ENCODE results near the gene CCDC85C.

DNA sequence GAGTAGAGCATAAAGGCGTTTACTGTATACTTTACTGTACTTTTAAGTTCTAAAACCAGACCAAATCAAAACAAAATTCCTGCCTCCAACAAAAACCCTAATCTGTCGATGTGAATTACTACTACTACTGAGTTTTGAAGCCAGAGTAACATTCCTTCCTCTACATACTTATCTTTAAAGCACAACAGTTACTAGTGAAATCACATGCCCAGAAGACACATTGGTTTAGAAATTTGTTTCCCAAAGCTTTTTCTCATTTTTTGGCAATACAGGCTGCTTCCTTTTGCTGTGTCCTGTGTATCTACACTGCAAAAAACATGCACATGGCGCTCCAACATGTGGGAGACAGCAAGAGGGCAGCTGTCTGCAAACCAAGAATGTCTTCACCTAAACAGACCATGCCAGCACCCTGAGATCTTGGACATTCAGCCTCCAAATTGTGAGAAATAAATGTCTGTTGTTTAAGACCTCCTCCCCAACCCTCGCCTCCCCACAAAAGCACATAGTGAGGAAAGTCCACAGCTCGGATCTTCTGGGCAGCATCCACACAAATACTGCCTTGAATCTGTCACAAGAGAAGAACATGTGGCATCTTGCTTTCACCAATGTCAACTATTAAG, 144.4 kb downstream of the CCDC85C start:
- TF ChIP-seq, protein P1, sequence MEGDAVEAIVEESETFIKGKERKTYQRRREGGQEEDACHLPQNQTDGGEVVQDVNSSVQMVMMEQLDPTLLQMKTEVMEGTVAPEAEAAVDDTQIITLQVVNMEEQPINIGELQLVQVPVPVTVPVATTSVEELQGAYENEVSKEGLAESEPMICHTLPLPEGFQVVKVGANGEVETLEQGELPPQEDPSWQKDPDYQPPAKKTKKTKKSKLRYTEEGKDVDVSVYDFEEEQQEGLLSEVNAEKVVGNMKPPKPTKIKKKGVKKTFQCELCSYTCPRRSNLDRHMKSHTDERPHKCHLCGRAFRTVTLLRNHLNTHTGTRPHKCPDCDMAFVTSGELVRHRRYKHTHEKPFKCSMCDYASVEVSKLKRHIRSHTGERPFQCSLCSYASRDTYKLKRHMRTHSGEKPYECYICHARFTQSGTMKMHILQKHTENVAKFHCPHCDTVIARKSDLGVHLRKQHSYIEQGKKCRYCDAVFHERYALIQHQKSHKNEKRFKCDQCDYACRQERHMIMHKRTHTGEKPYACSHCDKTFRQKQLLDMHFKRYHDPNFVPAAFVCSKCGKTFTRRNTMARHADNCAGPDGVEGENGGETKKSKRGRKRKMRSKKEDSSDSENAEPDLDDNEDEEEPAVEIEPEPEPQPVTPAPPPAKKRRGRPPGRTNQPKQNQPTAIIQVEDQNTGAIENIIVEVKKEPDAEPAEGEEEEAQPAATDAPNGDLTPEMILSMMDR (IDR thresholded peaks at IDR 0.05): no peak
- TF ChIP-seq POLR2A (IDR thresholded peaks at IDR 0.05): no peak
